Stimulated activated CD8-positive, alpha-beta memory T cell treated with anti-CD3 and anti-CD28 coated beads, Interleukin-7, amount 100 ng/mL, for 48 hours (primary cell): ENCODE data around the gene GMDS.

Experiments
- DNase-seq, 2 donors: peaks; one replicate each; pipeline ENCODE4 v3.0.0-alpha.2; 2020; ENCODE audit warnings: low read depth in 1 of 2; ENCODE audit errors: extremely low read depth in 1 of 2

Gene GMDS

GRCh38 chr6:1786455-1787453 is 458.7 kb downstream of the GMDS start:
- peak in 1 of 2 donors; percentile 11 for DNase-seq

DNA sequence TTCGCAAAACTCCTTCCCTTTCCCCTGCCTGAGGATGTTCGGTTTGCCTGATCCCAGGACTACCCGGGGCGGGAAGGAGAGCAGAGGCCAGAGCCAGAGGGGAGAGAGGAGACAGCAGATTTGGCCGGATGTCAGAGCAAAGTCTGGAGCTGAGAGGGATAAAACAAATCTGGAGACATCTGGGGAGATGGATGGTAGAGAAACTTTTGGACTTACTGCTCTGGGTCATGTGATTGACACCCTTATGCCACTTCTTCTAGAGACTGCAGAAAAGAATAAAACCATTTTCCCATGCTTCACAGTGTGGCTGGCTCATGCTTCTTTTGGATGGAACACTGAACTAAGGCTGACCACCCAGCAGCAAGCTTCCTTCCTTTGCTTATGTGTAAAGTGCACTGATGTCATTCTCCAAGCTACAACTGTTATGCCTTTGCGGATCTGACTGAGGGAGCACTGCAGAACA is 461.0 kb downstream of the GMDS start:
- no peak for DNase-seq

- DNase-seq = no peak
Observed at GRCh38 chr6:1781817-1782184, 463.6 kb downstream of the GMDS start.

DNA sequence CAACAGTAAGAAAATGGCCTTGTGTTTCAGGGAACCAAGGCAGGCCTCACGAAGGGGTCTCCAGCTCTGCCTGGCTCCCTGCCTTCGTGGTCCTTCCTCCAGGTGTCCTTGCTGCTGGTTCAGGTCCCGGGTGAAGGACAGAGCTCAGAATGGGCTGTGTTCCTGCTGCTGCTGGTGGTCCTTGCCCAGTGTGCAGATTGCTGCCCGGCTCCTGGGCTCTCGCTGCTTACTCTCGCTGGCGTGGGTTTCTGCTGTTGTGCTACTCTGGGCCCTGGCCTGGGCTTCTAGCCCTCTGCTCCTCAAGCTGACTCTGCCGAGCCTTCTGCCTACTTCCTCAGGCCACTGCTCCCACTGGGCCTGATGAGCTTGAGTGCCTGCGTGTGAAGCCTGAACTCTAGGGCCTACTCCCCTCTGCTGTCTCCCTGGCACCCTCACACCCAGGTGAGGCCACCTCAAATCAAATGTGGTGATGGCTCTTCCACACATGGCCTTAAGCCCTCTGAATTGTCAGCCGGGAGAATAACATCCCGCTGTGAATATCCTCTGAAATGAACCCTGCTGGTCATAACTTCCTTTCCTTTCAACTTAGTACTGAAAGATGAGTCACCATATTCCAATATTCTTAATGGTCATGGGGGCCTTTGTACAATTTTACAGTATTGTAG is 464.1 kb downstream of the GMDS start:
- no peak for DNase-seq

- no peak for DNase-seq
Observed at GRCh38 chr6:1780251-1780867, 465.0 kb downstream of the GMDS start.

- no peak for DNase-seq
Observed at GRCh38 chr6:1778686-1779235, 466.6 kb downstream of the GMDS start.

DNA sequence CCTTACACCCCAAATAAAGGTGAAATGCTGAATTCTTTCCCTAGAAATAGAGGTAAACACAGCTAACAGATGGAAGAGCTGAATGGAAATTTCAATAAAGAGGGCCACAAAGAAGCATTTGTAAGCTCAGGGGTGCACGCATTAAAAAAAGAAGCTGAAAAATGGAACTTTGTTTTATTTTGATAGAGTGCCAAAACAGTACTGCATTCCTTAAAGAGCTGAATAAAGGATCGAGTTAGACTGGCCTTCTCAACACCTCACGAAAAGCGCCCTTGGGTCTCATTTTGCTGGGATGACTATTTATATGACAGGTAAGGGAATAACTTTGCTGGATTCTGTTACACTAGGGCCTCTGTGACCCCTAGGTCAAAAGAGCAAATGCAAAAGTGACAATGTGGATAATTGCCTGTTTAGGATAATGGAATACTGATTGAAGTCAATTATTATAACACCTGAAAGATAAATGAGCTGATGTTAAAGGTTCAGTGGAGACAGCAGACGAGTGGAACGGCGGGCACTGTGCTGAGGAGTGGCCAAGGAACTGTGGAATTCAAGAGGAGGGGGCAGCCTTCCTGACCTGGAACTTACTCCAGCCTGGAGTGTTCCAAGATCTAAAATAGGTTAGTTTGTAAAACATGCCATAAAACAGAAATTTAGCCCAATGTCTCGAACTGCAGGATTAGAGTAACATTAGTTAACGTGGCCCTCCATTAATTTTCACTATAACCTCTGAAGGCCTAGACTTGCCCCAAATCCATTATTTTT is 467.3 kb downstream of the GMDS start:
- no peak for DNase-seq

DNA sequence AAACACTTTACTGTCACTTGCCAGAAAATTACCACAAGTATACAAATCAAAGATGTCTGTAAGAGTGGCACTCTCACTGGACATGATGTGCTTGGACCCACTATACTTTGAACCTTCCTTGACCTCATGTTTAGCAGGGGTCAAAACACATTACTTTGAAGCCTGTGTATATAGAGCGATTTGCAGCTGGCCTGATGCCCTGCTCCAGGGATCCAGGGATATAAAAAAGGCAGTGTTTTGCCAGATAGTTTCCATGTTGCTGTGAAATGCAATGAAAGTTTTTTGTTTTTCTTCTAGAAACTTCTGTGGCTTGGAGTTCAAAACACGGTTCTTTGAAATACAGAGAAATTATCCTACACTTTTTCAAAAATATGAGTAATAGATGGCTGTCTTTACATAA is 470.0 kb downstream of the GMDS start:
- no peak for DNase-seq

GRCh38 chr6:1774226-1774915 is 471.0 kb downstream of the GMDS start:
- no peak for DNase-seq

DNA sequence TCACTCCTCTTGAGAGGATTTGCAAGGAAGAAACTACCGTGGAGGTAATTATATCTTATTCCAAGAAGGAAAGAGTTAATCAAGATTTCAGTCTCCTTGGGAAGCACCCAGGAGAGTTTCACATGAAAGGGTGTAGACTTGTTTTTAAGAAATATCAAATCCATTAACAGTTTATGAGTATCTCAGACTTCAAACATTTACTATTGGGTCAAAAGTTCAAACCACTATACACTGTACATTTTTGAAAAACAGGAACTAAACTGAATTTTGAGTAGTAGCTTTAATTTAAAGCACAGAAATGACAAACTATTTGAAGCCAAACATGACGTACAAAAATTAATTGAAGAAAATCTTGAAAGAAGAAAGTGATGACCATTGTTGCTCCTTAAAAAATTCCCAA is 471.7 kb downstream of the GMDS start:
- DNase-seq = no peak

GRCh38 chr6:1770968-1771723 is 474.3 kb downstream of the GMDS start:
- peak in 1 of 2 donors; percentile 42 for DNase-seq

GRCh38 chr6:1770435-1770843 is 475.0 kb downstream of the GMDS start:
- DNase-seq = peak; percentile 34 to 57

DNA sequence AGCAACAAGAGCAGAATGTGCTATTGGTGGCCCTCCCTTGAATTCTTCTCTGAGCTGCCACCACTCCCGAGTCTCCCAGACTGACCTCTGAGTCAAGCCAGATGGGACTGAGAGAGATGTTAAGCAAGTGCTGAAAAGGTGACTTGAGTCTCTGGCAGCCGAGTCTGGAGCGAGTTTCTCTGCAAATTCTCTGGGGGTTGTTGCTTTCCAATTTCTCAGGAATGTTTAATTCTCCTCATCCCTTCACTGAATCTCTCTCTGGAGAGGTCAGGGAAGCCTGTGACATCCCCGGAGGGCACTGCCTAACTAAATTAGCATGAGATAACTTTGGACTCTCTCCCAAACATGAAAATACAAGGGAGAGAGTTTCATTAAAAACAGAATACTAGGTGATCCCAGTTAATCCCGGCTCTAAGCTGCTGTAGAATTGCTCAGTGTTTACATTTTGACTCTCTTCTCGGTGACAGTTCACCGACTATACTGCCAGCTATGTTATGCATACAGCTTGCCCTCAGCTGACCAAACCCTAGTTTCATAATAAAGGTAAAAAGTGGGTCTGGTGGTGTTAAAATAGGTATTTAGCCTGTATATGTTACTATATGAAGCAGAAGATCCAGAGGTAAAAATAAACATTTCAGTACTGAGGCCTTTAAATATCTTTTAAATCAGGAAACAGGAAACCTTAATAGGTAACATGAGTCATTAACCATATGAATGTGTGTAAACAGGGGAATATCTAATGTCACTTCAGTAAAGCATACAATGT is 477.7 kb downstream of the GMDS start:
- no peak for DNase-seq

DNA sequence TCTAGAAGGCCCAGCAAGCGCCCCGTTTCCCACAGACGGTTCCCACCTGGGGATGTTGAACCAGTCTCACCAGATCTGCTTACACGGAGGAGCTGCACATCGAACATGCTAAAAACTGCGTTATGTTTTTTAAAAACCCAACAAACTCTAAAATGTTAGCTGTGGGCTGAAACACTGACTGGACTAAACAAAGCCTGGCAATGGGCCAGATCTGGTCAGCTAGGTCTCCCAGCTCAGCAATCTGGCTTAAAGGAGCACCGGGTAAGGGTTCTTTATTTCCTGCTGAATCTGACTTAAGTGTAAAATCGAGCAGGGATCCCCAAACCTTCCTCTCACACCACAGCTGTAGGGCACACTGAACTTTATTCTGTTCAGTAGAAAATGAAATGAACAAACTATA is 478.8 kb downstream of the GMDS start:
- DNase-seq = no peak

DNA sequence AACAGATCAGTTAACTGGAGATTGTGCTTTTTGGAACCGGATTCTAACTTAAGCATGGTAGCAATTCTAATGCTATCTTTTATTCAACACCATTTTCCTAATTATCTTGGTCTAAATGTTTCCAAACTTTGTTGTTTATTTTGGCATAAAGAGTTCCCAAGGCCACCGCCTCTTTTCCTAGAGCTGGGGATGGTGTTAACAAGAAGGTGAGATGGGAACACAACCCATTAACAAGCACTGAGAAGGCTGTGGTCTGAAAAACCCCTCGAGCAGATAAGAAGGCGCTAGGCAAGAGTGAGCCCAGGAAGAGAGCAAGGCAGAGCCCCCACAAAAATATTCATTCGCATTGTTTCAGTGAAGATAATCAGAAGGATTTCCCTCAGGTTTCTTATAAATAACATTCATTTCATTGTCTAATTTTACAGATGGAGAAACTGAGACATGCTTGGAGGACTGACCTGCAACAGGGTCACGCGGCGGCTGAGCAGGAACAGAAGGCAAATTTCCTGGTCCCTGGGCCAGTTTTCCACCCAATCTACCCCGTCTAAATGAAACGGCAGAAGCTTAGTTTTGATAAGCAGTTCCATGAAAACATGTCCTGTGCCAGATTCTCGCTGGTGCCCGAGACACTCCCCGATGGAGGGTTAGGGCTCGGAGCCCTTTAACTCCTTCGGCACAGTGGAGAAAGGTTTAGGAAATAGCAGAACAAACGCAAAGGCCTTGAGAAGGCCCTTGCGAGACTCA is 480.1 kb downstream of the GMDS start:
- no peak for DNase-seq

- no peak for DNase-seq
Observed at GRCh38 chr6:1764397-1764987, 480.9 kb downstream of the GMDS start.

DNA sequence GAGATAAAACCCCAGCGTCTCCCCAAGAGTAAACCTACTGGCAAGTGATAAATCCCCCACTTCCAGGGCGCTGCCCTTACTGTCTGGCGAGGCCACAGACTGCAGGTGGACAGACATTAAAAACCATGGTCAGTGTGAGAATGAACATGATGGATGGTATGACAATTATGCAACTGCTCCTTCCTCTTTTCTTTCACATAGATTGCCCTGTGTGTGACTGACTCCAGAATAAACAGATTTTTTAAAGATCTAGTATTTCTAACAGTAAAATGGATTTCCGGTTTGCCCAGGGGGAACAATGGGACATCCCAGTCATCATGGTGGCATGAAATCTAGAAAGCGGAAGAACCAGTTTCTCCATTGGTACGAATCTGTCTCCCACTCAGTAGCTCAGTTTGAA is 482.0 kb downstream of the GMDS start:
- DNase-seq = no peak
